CD14-positive monocyte (primary cell): ENCODE measurements around the gene HLTF. TPM values are rescaled to one million over a fixed set of nuclear protein-coding genes. Genes with fewer than 3 reads are reported as not detected.

ENCODE experiments used
- DNase-seq, 3 donors: peaks; one replicate each; pipeline ENCODE4 v3.0.0-alpha.2; 2011 to 2022
- H2AFZ ChIP-seq: 2 replicates; pipeline ENCODE4 v1.6.0; 2012; ENCODE audit warnings: mild to moderate bottlenecking, low read depth, low read length, inconsistent platforms; ENCODE audit not compliant: insufficient read depth, poor library complexity, severe bottlenecking
- H3K27ac ChIP-seq, 2 donors: 1 replicate in 1 of 2; 2 replicates in 1 of 2; pipeline ENCODE4 v1.5.1; 2012 to 2013; ENCODE audit warnings: low read length in 2 of 2, control low read depth in 1 of 2, inconsistent platforms in 1 of 2, low read depth in 1 of 2, mild to moderate bottlenecking in 1 of 2
- H3K27me3 ChIP-seq, 2 donors: one replicate each; pipeline versions ENCODE4 v1.6.0 to v1.6.1; 2011 to 2013; ENCODE audit warnings: low read length in 2 of 2; ENCODE audit not compliant: control insufficient read depth in 2 of 2, insufficient read depth in 2 of 2
- H3K36me3 ChIP-seq, 2 donors: replicated peaks in 1 of 2; 1 replicate in 1 of 2; 2 replicates in 1 of 2; pipeline versions ENCODE4 v1.5.1 to v1.6.1; 2012 to 2013; ENCODE audit warnings: low read length in 2 of 2, control low read depth in 1 of 2, inconsistent platforms in 1 of 2, mild to moderate bottlenecking in 1 of 2; ENCODE audit not compliant: insufficient read depth in 2 of 2, control insufficient read depth in 1 of 2
- H3K4me1 ChIP-seq, 2 donors: 1 replicate in 1 of 2; 2 replicates in 1 of 2; pipeline versions ENCODE4 v1.5.1 to v1.6.1; 2012 to 2013; ENCODE audit warnings: low read length in 2 of 2, control low read depth in 1 of 2, inconsistent platforms in 1 of 2, mild to moderate bottlenecking in 1 of 2, moderate library complexity in 1 of 2; ENCODE audit not compliant: insufficient read depth in 2 of 2, control insufficient read depth in 1 of 2
- H3K4me2 ChIP-seq: replicated peaks from 2 replicates; pipeline ENCODE3; 2012; ENCODE audit warnings: low read length, moderate library complexity, mild to moderate bottlenecking; ENCODE audit not compliant: poor library complexity, severe bottlenecking; ENCODE audit errors: extremely low read depth
- H3K4me3 ChIP-seq, 3 experiments: fragments of 200-600 bp in 1 of 3; sonication (generic) in 1 of 3; replicated peaks in 1 of 3; 1 replicate in 2 of 3; 2 replicates in 1 of 3; pipeline ENCODE4 v1.5.1; 2011 to 2013; ENCODE audit warnings: low read length in 3 of 3, mild to moderate bottlenecking in 3 of 3, control low read depth in 2 of 3, low read depth in 2 of 3, inconsistent platforms in 1 of 3, moderate library complexity in 1 of 3
- H3K79me2 ChIP-seq: 2 replicates; pipeline ENCODE4 v1.6.0; 2012; ENCODE audit warnings: mild to moderate bottlenecking, control low read depth, inconsistent platforms, low read length, moderate library complexity; ENCODE audit not compliant: insufficient read depth
- H3K9ac ChIP-seq: 2 replicates; pipeline ENCODE4 v1.6.0; 2017; ENCODE audit warnings: low read length, mild to moderate bottlenecking; ENCODE audit not compliant: insufficient read depth, poor library complexity, severe bottlenecking
- H3K9me3 ChIP-seq, 2 donors: replicated peaks in 1 of 2; 1 replicate in 1 of 2; 2 replicates in 1 of 2; pipeline versions ENCODE4 v1.5.1 to v1.6.1; 2012 to 2013; ENCODE audit warnings: low read length in 2 of 2, control low read depth in 1 of 2; ENCODE audit not compliant: control insufficient read depth in 1 of 2, insufficient read depth in 1 of 2
- H4K20me1 ChIP-seq: 2 replicates; pipeline ENCODE4 v1.6.0; 2012; ENCODE audit warnings: mild to moderate bottlenecking, low read length, control low read depth, moderate library complexity; ENCODE audit not compliant: insufficient read depth
- H3K27ac Mint-ChIP-seq, 7 donors: one replicate each; pipeline ENCODE4 v1.8.0; 2020; ENCODE audit warnings: mild to moderate bottlenecking in 7 of 7, mixed read lengths in 7 of 7, moderate library complexity in 6 of 7, inconsistent platforms in 2 of 7
- H3K27me3 Mint-ChIP-seq, 3 donors: one replicate each; pipeline ENCODE4 v1.8.0; 2021 to 2022; ENCODE audit warnings: low read depth in 3 of 3, mild to moderate bottlenecking in 3 of 3, mixed read lengths in 3 of 3, moderate library complexity in 3 of 3, inconsistent platforms in 1 of 3
- H3K36me3 Mint-ChIP-seq, 2 donors: one replicate each; pipeline ENCODE4 v1.8.0; 2020; ENCODE audit warnings: mixed read lengths in 2 of 2, inconsistent platforms in 1 of 2, mild to moderate bottlenecking in 1 of 2
- H3K4me1 Mint-ChIP-seq: one replicate; pipeline ENCODE4 v1.8.0; 2020; ENCODE audit warnings: mild to moderate bottlenecking, mixed read lengths
- H3K4me3 Mint-ChIP-seq, 2 donors: one replicate each; pipeline ENCODE4 v1.8.0; 2020; ENCODE audit warnings: mild to moderate bottlenecking in 2 of 2, mixed read lengths in 2 of 2, moderate library complexity in 1 of 2
- H3K9me3 Mint-ChIP-seq, 7 donors: one replicate each; pipeline ENCODE4 v1.8.0; 2020 to 2022; ENCODE audit warnings: mixed read lengths in 7 of 7, mild to moderate bottlenecking in 6 of 7, moderate library complexity in 6 of 7, inconsistent platforms in 2 of 7
- WGBS: methylation state at CpG from one replicate; pipeline ENCODE4 v1.1.5; 2013; ENCODE audit warnings: missing lambda C conversion rate; ENCODE audit not compliant: insufficient coverage; 5-methylcytosine and 5-hydroxymethylcytosine counted together
- intact Hi-C, 2 donors: fragments of 100-400 bp; cut with micrococcal nuclease; formaldehyde crosslinking; loops; one replicate each; pipeline versions ENCODE4 v1.15.0 to v1.15.1; 2023
- polyA plus RNA-seq, 3 donors: library from polyadenylated mRNA; depleted of rRNA in 1 of 3; unstranded in 2 of 3; stranded (reverse) in 1 of 3; fragments of 300-500 nt in 2 of 3; fragments of >200 nt in 1 of 3; fragmentation: Illumina TruSeq in 2 of 3; gene quantifications; 1 replicate in 2 of 3; 2 replicates in 1 of 3; pipeline ENCODE4 v1.2.3, GENCODE V29; 2012 to 2021
- TF ChIP-seq, protein P1 (sequence below): fragments of 200-600 bp; IDR thresholded peaks from one replicate; pipeline ENCODE4 v1.8.0; 2022; ENCODE audit warnings: antibody characterized with exemption, mild to moderate bottlenecking

The HLTF gene
- polyA plus RNA-seq, 3 donors: 2.0 to 4.6 (median 2.7) TPM

DNA sequence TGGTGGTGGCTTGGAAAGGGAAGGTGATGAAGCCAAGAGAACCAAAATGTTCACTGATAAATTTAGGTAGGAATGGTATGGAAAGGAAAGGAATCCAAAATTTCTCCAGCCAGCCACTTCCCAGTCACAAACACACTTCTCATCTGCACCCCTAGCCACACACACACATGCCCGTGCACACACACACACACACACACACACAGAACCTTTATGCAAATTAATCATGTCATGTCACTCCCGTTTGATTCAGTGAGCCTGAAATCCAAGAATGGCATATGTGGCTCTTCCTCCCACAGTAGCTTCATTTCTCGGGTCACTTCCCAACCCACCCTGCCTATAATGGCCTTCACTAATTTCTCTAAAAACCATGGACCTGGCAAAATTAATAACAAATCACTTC lies 3.1 kb upstream of the HLTF start:
- Histone ChIP-seq H3K9me3 (no peaks in the 10 kb centered on the region), H3K79me2 (peaks cover 15% of the 10 kb centered on the region), H3K4me3 (no peak overlapping the region), H3K27me3 (no peaks in the 10 kb centered on the region), H2AFZ (no peak overlapping the region), H3K4me2 (no peak overlapping the region), H3K9ac (no peak overlapping the region), H3K4me1 (peaks cover 10 to 14% of the 10 kb centered on the region in 2 donors), H4K20me1 (no peaks in the 10 kb centered on the region), H3K36me3 (no peaks in the 10 kb centered on the region), H3K27ac (no peak overlapping the region)
- H3K27me3 Mint-ChIP-seq: peaks cover 0 to 5% (median 2%) of the 10 kb centered on the region in 3 donors
- intact Hi-C loops: no loop called here
- WGBS: 74% methylated on average over 3 of the region's 3 CpGs
- no peak overlapping the region for H3K4me3 Mint-ChIP-seq
- no peaks in the 10 kb centered on the region for H3K36me3 Mint-ChIP-seq
- no peak overlapping the region for H3K27ac Mint-ChIP-seq
- peaks cover 15% of the 10 kb centered on the region for H3K4me1 Mint-ChIP-seq
- no peaks in the 10 kb centered on the region for H3K9me3 Mint-ChIP-seq
- TF ChIP-seq, protein P1, sequence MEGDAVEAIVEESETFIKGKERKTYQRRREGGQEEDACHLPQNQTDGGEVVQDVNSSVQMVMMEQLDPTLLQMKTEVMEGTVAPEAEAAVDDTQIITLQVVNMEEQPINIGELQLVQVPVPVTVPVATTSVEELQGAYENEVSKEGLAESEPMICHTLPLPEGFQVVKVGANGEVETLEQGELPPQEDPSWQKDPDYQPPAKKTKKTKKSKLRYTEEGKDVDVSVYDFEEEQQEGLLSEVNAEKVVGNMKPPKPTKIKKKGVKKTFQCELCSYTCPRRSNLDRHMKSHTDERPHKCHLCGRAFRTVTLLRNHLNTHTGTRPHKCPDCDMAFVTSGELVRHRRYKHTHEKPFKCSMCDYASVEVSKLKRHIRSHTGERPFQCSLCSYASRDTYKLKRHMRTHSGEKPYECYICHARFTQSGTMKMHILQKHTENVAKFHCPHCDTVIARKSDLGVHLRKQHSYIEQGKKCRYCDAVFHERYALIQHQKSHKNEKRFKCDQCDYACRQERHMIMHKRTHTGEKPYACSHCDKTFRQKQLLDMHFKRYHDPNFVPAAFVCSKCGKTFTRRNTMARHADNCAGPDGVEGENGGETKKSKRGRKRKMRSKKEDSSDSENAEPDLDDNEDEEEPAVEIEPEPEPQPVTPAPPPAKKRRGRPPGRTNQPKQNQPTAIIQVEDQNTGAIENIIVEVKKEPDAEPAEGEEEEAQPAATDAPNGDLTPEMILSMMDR: no peak
- DNase-seq: no peak

DNA sequence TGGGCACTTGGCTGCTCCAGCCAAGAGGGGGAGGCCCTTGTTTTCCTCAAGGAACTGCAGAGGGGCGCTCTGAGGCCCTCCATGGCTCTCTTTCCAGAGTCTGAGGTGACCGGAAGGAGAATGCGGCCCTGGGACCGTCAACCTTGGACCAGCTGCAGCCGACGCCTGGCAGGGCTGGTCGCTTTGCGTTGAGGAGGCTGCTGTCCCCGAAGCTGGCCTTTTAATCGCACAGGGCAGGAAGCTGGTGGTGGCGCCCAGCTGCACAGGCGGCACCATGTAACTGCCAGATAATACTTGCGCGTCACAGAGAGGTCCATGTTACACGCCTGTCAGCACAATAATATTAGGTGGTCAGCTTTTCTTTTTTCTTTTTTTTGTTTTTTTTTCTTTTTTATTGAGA lies 875 bp upstream of the HLTF start:
- Mint-ChIP-seq H3K27me3 (peaks cover 0 to 2% (median 2%) of the 10 kb centered on the region in 3 donors), H3K36me3 (peaks cover 3 to 4% of the 10 kb centered on the region in 2 donors), H3K4me1 (peaks cover 15% of the 10 kb centered on the region), H3K4me3 (peak overlapping the region in 1 of 2 donors; percentile 99), H3K9me3 (peaks cover 0 to 2% (median 0%) of the 10 kb centered on the region in 7 donors), H3K27ac (no peak overlapping the region)
- H3K27ac ChIP-seq: no peak overlapping the region
- 98% methylated on average over 14 of the region's 15 CpGs for WGBS
- no peaks in the 10 kb centered on the region for H3K9me3 ChIP-seq
- H3K4me3 ChIP-seq: no peak overlapping the region
- DNase-seq: no peak
- H3K36me3 ChIP-seq: no peaks in the 10 kb centered on the region
- TF ChIP-seq, protein P1: no peak
- no peak overlapping the region for H3K4me2 ChIP-seq
- H4K20me1 ChIP-seq: no peaks in the 10 kb centered on the region
- no peaks in the 10 kb centered on the region for H3K27me3 ChIP-seq
- H3K79me2 ChIP-seq: peaks cover 31% of the 10 kb centered on the region
- H3K9ac ChIP-seq: no peak overlapping the region
- peaks cover 10 to 14% of the 10 kb centered on the region in 2 donors for H3K4me1 ChIP-seq
- peak overlapping the region; percentile 99 for H2AFZ ChIP-seq
- intact Hi-C loops: no loop called here
